HG03558 (cell line): ENCODE data around the gene CC2D2B.
"Not testable (repeated sequence)": the region's sequence is repeated elsewhere in the genome, so short reads cannot be mapped to it uniquely, and the experiment has no call there.

Experiments used
- ATAC-seq: cut with Tn5 transposase; IDR thresholded peaks from one replicate; pipeline ENCODE4 v1.9.1; 2021; ENCODE audit warnings: moderate number of reproducible peaks; ENCODE audit not compliant: unreplicated experiment; ENCODE audit errors: extremely low read depth

The CC2D2B gene

GRCh38 chr10:95907456-95908253, at the start of gene CC2D2B:
Gene CC2D2B (plus strand): TSS chr10:95907975. CDS start chr10:95911324, 3,349 bp downstream.
- ATAC-seq = peak; percentile 68

- ATAC-seq = no peak
These were observed 47.4 kb upstream of the CC2D2B start for GRCh38 chr10:95860166-95860940.

- no peak for ATAC-seq
These were observed 46.4 kb upstream of the CC2D2B start for GRCh38 chr10:95861386-95861785.

- ATAC-seq = peak; percentile 85
These were observed 42.6 kb upstream of the CC2D2B start for GRCh38 chr10:95864906-95865813.

- ATAC-seq = no peak
These were observed 41.8 kb upstream of the CC2D2B start for GRCh38 chr10:95865814-95866466.

GRCh38 chr10:95866467-95866842, 41.3 kb upstream of the CC2D2B start:
- no peak for ATAC-seq

GRCh38 chr10:95867866-95868265, 39.9 kb upstream of the CC2D2B start:
- ATAC-seq = no peak

- ATAC-seq = no peak
These were observed 35.5 kb upstream of the CC2D2B start for GRCh38 chr10:95872158-95872711.

- ATAC-seq = no peak
These were observed 34.6 kb upstream of the CC2D2B start for GRCh38 chr10:95873139-95873538.

GRCh38 chr10:95873651-95874050, 34.1 kb upstream of the CC2D2B start:
- no peak for ATAC-seq

- not testable (repeated sequence) for ATAC-seq
These were observed 33.0 kb upstream of the CC2D2B start for GRCh38 chr10:95874783-95875182.

GRCh38 chr10:95876756-95877155, 31.0 kb upstream of the CC2D2B start:
- no peak for ATAC-seq

- no peak for ATAC-seq
These were observed 29.9 kb upstream of the CC2D2B start for GRCh38 chr10:95877881-95878280.

- ATAC-seq = no peak
These were observed 27.1 kb upstream of the CC2D2B start for GRCh38 chr10:95880704-95881103.

- no peak for ATAC-seq
These were observed 26.5 kb upstream of the CC2D2B start for GRCh38 chr10:95881316-95881715.

- no peak for ATAC-seq
These were observed 17.9 kb upstream of the CC2D2B start for GRCh38 chr10:95889830-95890229.

GRCh38 chr10:95896071-95896850, 11.5 kb upstream of the CC2D2B start:
- ATAC-seq = no peak

- ATAC-seq = not testable (repeated sequence)
These were observed 1.7 kb upstream of the CC2D2B start for GRCh38 chr10:95905897-95906580.
